ENCODE measurements around the gene FRAT1. TPM values are rescaled to one million over a fixed set of nuclear protein-coding genes. Genes with fewer than 3 reads are reported as not detected.

FRAT1 gene
- polyA plus RNA-seq, 1 donor (not counting 4 experiments of a cell fraction or from before 2014, with no cell fraction given) = 0.34 TPM

DNA sequence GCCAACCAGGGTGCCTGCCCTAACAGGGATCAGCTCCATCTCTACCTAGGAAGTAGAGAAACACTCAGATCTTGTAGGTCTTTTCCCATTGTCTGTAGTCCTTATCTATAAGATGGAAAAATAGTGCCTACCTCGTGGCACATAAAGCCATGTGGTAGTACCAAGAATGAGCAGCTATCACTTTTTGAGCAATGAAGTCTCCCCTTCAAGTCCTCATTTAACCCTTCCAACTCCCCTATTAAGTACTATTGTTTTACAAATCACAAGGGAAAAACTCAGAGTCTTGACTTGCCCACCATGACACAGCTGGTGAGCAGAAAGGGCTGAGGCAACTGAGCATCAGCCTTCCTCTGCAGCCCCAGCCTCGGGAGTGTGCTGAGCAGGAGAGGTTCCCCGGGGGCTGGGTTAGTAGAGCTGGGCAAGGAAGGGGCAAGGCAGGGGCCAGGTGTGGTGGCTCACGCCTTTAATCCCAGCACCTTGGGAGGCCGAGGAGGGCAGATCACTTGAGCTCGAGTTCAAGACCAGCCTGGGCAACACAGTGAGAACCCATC, 12.2 kb downstream of the FRAT1 start:
- no peak overlapping the region for H2AFZ ChIP-seq (ENCODE audit: control insufficient read depth, low read length)
- FAIRE-seq (no peak), DNase-seq (ENCODE audit: low read depth, low spot score) (no peak)
- peaks cover 18% of the 10 kb centered on the region for H3K4me1 ChIP-seq (ENCODE audit: control insufficient read depth, extremely low read depth, insufficient read depth, low read length)
- H3K36me3 ChIP-seq (ENCODE audit: control insufficient read depth in 2 of 2, extremely low read depth in 1 of 2, insufficient read depth in 2 of 2, low read length in 2 of 2) = peaks cover 0 to 2% of the 10 kb centered on the region in 2 experiments
- H3K9me1 ChIP-seq (ENCODE audit: control insufficient read depth, extremely low read depth, insufficient read depth, low read length) = no peaks in the 10 kb centered on the region
- peak overlapping the region; percentile 93 for H3K4me2 ChIP-seq (ENCODE audit: control insufficient read depth, extremely low read depth, insufficient read depth, low read depth, low read length)
- H4K20me1 ChIP-seq (ENCODE audit: control insufficient read depth, extremely low read depth, insufficient read depth, low read length) = no peaks in the 10 kb centered on the region
- no peaks in the 10 kb centered on the region for H3K9me3 ChIP-seq (ENCODE audit: control insufficient read depth, low read depth, low read length)
- TF ChIP-seq EZH2 (IDR thresholded peaks at IDR 0.05; ENCODE audit: low read length) = no peak
- TF ChIP-seq, protein P1, sequence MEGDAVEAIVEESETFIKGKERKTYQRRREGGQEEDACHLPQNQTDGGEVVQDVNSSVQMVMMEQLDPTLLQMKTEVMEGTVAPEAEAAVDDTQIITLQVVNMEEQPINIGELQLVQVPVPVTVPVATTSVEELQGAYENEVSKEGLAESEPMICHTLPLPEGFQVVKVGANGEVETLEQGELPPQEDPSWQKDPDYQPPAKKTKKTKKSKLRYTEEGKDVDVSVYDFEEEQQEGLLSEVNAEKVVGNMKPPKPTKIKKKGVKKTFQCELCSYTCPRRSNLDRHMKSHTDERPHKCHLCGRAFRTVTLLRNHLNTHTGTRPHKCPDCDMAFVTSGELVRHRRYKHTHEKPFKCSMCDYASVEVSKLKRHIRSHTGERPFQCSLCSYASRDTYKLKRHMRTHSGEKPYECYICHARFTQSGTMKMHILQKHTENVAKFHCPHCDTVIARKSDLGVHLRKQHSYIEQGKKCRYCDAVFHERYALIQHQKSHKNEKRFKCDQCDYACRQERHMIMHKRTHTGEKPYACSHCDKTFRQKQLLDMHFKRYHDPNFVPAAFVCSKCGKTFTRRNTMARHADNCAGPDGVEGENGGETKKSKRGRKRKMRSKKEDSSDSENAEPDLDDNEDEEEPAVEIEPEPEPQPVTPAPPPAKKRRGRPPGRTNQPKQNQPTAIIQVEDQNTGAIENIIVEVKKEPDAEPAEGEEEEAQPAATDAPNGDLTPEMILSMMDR (optimal IDR thresholded peaks at IDR 0.05 in 1 of 3, IDR thresholded peaks at IDR 0.05 in 1 of 3, conservative IDR thresholded peaks at IDR 0.05 in 1 of 3; ENCODE audit: extremely low read depth in 1 of 3, insufficient read depth in 2 of 3, low read length in 3 of 3) = no peak
- no peak overlapping the region for H3K9ac ChIP-seq (ENCODE audit: control insufficient read depth, extremely low read depth, insufficient read depth, low read length)
- peaks cover 24% of the 10 kb centered on the region for H3K79me2 ChIP-seq (ENCODE audit: control insufficient read depth, insufficient read depth, low read length)
- no peak overlapping the region for H3K4me3 ChIP-seq (ENCODE audit: control insufficient read depth in 2 of 3, extremely low read depth in 1 of 3, insufficient read depth in 2 of 3, low read depth in 1 of 3, low read length in 3 of 3)
- no peak overlapping the region for H3K27ac ChIP-seq (ENCODE audit: control insufficient read depth, insufficient read depth, low read length)
- no peaks in the 10 kb centered on the region for H3K27me3 ChIP-seq (ENCODE audit: control insufficient read depth, extremely low read depth, insufficient read depth, low read length)
- dilution Hi-C loops (cut with MboI; ENCODE audit: extremely low pct_ligation_motif_present, low sequenced_read_pairs) = no loop called here

DNA sequence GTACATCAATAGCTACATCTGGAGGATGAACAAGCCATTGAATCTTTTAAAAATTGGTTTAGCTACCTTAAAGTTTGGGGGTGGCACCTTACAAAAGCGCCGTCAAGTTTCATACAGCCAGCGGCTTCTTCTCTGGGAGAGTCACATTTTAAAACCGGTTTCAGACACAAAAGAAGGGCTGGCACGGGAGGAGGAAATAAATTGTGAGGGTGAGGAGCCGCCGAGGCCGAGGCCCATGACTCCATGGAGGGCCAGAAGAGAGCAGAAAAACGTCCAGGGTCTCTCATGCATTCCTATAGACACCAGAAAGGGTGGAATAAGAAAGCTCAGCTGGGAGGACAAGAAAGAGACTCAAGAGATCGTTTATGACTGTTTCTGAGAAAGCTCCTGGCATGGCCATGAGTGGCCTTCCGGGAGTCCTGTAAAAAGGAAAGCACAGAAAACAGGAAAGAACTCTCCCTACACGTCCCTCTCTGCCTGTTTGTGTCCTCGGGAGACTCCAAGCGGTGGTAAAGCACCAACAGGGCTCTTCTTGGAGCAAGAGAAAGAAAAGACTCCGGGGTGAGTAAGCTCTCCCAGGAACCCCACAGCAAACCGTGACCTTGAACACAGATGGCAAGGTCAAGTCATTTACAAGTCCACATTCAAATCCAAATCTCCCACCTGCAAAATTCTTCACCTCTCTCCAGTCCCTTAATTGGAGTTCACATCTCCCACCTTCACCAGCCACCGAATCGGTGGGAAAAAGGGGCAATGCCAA, 13.7 kb downstream of the FRAT1 start:
- dilution Hi-C loops (cut with MboI; ENCODE audit: extremely low pct_ligation_motif_present, low sequenced_read_pairs) = no loop called here
- peaks cover 31% of the 10 kb centered on the region for H3K4me1 ChIP-seq (ENCODE audit: control insufficient read depth, extremely low read depth, insufficient read depth, low read length)
- peak overlapping the region; percentile 96 for H3K9ac ChIP-seq (ENCODE audit: control insufficient read depth, extremely low read depth, insufficient read depth, low read length)
- DNase-seq (ENCODE audit: low read depth, low spot score) (no peak), FAIRE-seq (no peak)
- peak overlapping the region; percentile 78 for H2AFZ ChIP-seq (ENCODE audit: control insufficient read depth, low read length)
- H3K4me2 ChIP-seq (ENCODE audit: control insufficient read depth, extremely low read depth, insufficient read depth, low read depth, low read length) = peak overlapping the region; percentile 93
- H3K27me3 ChIP-seq (ENCODE audit: control insufficient read depth, extremely low read depth, insufficient read depth, low read length) = no peaks in the 10 kb centered on the region
- peaks cover 0 to 2% of the 10 kb centered on the region in 2 experiments for H3K36me3 ChIP-seq (ENCODE audit: control insufficient read depth in 2 of 2, extremely low read depth in 1 of 2, insufficient read depth in 2 of 2, low read length in 2 of 2)
- H3K79me2 ChIP-seq (ENCODE audit: control insufficient read depth, insufficient read depth, low read length) = peaks cover 24% of the 10 kb centered on the region
- H3K9me3 ChIP-seq (ENCODE audit: control insufficient read depth, low read depth, low read length) = no peaks in the 10 kb centered on the region
- H3K27ac ChIP-seq (ENCODE audit: control insufficient read depth, insufficient read depth, low read length) = peak overlapping the region; percentile 95
- H3K4me3 ChIP-seq (ENCODE audit: control insufficient read depth in 2 of 3, extremely low read depth in 1 of 3, insufficient read depth in 2 of 3, low read depth in 1 of 3, low read length in 3 of 3) = peak overlapping the region; percentile 77 to 91 (median 82)
- H3K9me1 ChIP-seq (ENCODE audit: control insufficient read depth, extremely low read depth, insufficient read depth, low read length) = no peaks in the 10 kb centered on the region
- TF ChIP-seq, protein P1 (optimal IDR thresholded peaks at IDR 0.05 in 1 of 3, IDR thresholded peaks at IDR 0.05 in 1 of 3, conservative IDR thresholded peaks at IDR 0.05 in 1 of 3; ENCODE audit: extremely low read depth in 1 of 3, insufficient read depth in 2 of 3, low read length in 3 of 3) = peak; percentile 28 to 57 (median 44)
- TF ChIP-seq EZH2 (IDR thresholded peaks at IDR 0.05; ENCODE audit: low read length) = no peak
- no peaks in the 10 kb centered on the region for H4K20me1 ChIP-seq (ENCODE audit: control insufficient read depth, extremely low read depth, insufficient read depth, low read length)
